Uterus (tissue), 2 donors: Measurements from ENCODE around the gene RSPO4.

Experiments
- POLR2A ChIP-seq, 2 donors: fragments of 450-650 bp; IDR thresholded peaks; one replicate each; pipeline ENCODE4 v1.6.1; 2016; ENCODE audit warnings: antibody characterized with exemption in 2 of 2, mild to moderate bottlenecking in 1 of 2, moderate library complexity in 1 of 2
- TF ChIP-seq, protein P1 (sequence below), 4 experiments: fragments of 200-600 bp in 2 of 4; fragments of 450-650 bp in 2 of 4; sonication (generic) in 2 of 4; IDR thresholded peaks; one replicate each; pipeline ENCODE4 v1.5.1; 2016 to 2019; ENCODE audit warnings: antibody characterized with exemption in 4 of 4, mild to moderate bottlenecking in 2 of 4, moderate library complexity in 1 of 4

DNA sequence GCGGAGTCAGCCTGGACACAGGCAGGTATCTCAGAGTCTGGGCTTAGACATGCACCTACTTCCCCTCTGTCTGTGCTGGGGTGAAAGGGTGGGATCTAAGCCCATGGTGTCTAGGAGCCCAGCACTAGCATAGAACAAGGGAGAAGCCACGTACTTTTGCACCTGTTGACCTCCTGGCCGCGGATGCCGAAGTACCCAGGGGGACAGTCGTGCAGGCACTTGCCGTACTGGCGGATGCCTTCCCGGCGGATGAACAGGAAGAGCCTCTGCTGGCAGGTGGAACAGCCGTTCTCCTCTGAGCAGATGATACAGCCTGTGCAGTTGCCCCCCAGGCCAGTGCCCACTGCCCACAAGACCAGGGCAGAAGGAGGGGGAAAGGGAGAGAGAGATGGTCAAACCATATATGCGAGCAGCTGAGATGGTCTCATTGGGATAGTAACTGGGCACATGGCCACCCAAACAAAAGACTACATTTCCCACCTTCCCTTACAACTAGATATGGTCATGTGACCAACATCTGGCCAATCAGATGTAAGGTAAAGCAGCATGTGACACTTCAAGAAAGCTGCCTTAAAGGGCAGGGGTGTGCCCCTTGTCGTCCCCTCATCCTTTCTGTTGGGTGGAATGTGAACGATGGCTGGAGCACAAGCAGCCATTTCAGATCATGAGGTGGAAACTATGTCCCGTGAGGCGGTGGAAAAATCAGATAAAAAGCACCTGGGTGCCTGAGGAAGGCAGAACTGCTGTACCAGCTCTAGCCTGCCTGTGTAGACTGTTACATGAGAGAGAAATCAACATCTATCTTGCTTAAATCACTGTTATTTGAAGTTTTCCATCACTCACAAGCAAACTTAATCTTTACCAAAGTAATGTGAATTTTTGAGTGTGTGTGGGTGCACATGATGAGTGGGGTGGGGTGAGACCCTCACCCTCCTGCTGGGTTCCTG is 34.0 kb downstream of the RSPO4 start:
- no peak for TF ChIP-seq POLR2A (IDR thresholded peaks at IDR 0.05)
- TF ChIP-seq, protein P1, sequence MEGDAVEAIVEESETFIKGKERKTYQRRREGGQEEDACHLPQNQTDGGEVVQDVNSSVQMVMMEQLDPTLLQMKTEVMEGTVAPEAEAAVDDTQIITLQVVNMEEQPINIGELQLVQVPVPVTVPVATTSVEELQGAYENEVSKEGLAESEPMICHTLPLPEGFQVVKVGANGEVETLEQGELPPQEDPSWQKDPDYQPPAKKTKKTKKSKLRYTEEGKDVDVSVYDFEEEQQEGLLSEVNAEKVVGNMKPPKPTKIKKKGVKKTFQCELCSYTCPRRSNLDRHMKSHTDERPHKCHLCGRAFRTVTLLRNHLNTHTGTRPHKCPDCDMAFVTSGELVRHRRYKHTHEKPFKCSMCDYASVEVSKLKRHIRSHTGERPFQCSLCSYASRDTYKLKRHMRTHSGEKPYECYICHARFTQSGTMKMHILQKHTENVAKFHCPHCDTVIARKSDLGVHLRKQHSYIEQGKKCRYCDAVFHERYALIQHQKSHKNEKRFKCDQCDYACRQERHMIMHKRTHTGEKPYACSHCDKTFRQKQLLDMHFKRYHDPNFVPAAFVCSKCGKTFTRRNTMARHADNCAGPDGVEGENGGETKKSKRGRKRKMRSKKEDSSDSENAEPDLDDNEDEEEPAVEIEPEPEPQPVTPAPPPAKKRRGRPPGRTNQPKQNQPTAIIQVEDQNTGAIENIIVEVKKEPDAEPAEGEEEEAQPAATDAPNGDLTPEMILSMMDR (IDR thresholded peaks at IDR 0.05) = no peak
